ENCODE measurements around the gene TMEM132A.

TMEM132A gene

GRCh38 chr11:60951904-60952741, 27.9 kb downstream of the TMEM132A start, which contains the start of gene SLC15A3:
Gene SLC15A3 (minus strand): TSS chr11:60952176. CDS start chr11:60951551, 625 bp downstream.
- H3K4me3 Mint-ChIP-seq, result peak within 1 kb of the TSS; percentile 72 to 91
- peak within 1 kb of the TSS; percentile 73 to 86 for H3K27ac Mint-ChIP-seq
- DNase-seq (peak in 1 of 3 experiments; percentile 13), ATAC-seq (replicated peaks) (peak; percentile 73)
- H3K36me3 Mint-ChIP-seq (ENCODE audit: insufficient read depth), result peaks cover 10% of the 10 kb centered on the region
- no peaks in the 10 kb centered on the region for H3K9me3 Mint-ChIP-seq
- H3K4me1 Mint-ChIP-seq (ENCODE audit: low read depth in 2 of 2), result peaks cover 14 to 15% of the 10 kb centered on the region in 2 donors
- peaks cover 36 to 39% of the 10 kb centered on the region in 2 donors for H3K27me3 Mint-ChIP-seq

GRCh38 chr11:60952742-60953170, 28.5 kb downstream of the TMEM132A start:
- Mint-ChIP-seq H3K27ac (peak overlapping the region; percentile 70 to 86), H3K4me3 (peak overlapping the region; percentile 72 to 91), H3K4me1 (ENCODE audit: low read depth in 2 of 2) (peaks cover 14 to 15% of the 10 kb centered on the region in 2 donors), H3K27me3 (peaks cover 41 to 46% of the 10 kb centered on the region in 2 donors), H3K36me3 (ENCODE audit: insufficient read depth) (peaks cover 10% of the 10 kb centered on the region), H3K9me3 (no peaks in the 10 kb centered on the region)
- DNase-seq, result no peak
- ATAC-seq (replicated peaks), result no peak

GRCh38 chr11:60953781-60954180, 29.5 kb downstream of the TMEM132A start:
- Mint-ChIP-seq H3K9me3 (no peaks in the 10 kb centered on the region), H3K27me3 (peaks cover 42 to 48% of the 10 kb centered on the region in 2 donors), H3K4me3 (no peak overlapping the region), H3K4me1 (ENCODE audit: low read depth in 2 of 2) (peaks cover 14 to 15% of the 10 kb centered on the region in 2 donors), H3K36me3 (ENCODE audit: insufficient read depth) (peaks cover 10% of the 10 kb centered on the region), H3K27ac (no peak overlapping the region)
- ATAC-seq (replicated peaks) (no peak), DNase-seq (no peak)

- H3K27ac Mint-ChIP-seq, result no peak overlapping the region
- ATAC-seq (replicated peaks) (peak; percentile 15), DNase-seq (no peak)
- H3K27me3 Mint-ChIP-seq, result peaks cover 35 to 44% of the 10 kb centered on the region in 2 donors
- H3K36me3 Mint-ChIP-seq (ENCODE audit: insufficient read depth), result peaks cover 10% of the 10 kb centered on the region
- H3K4me3 Mint-ChIP-seq, result no peak overlapping the region
- peaks cover 14 to 15% of the 10 kb centered on the region in 2 donors for H3K4me1 Mint-ChIP-seq (ENCODE audit: low read depth in 2 of 2)
- H3K9me3 Mint-ChIP-seq, result no peaks in the 10 kb centered on the region
These were observed 30.2 kb downstream of the TMEM132A start for GRCh38 chr11:60954421-60954820.

GRCh38 chr11:60955571-60955970, 31.3 kb downstream of the TMEM132A start:
- peaks cover 45 to 56% of the 10 kb centered on the region in 2 donors for H3K27me3 Mint-ChIP-seq
- ATAC-seq (replicated peaks) (no peak), DNase-seq (no peak)
- H3K4me1 Mint-ChIP-seq (ENCODE audit: low read depth in 2 of 2), result peaks cover 14 to 15% of the 10 kb centered on the region in 2 donors
- H3K4me3 Mint-ChIP-seq, result no peak overlapping the region
- peaks cover 10% of the 10 kb centered on the region for H3K36me3 Mint-ChIP-seq (ENCODE audit: insufficient read depth)
- no peaks in the 10 kb centered on the region for H3K9me3 Mint-ChIP-seq
- no peak overlapping the region for H3K27ac Mint-ChIP-seq

GRCh38 chr11:60957188-60957587, 32.9 kb downstream of the TMEM132A start:
- Mint-ChIP-seq H3K36me3 (ENCODE audit: insufficient read depth) (peaks cover 5% of the 10 kb centered on the region), H3K4me3 (no peak overlapping the region), H3K9me3 (no peaks in the 10 kb centered on the region), H3K27ac (no peak overlapping the region), H3K27me3 (peaks cover 44 to 55% of the 10 kb centered on the region in 2 donors), H3K4me1 (ENCODE audit: low read depth in 2 of 2) (peaks cover 7 to 8% of the 10 kb centered on the region in 2 donors)
- DNase-seq, result no peak
- ATAC-seq (replicated peaks), result no peak

GRCh38 chr11:60959431-60959830, 35.2 kb downstream of the TMEM132A start:
- Mint-ChIP-seq H3K27me3 (peaks cover 30 to 35% of the 10 kb centered on the region in 2 donors), H3K36me3 (ENCODE audit: insufficient read depth) (no peaks in the 10 kb centered on the region), H3K9me3 (no peaks in the 10 kb centered on the region), H3K4me3 (no peak overlapping the region), H3K27ac (no peak overlapping the region), H3K4me1 (ENCODE audit: low read depth in 2 of 2) (no peaks in the 10 kb centered on the region)
- no peak for ATAC-seq (replicated peaks)
- no peak for DNase-seq

GRCh38 chr11:60960405-60960804, 36.1 kb downstream of the TMEM132A start:
- Mint-ChIP-seq H3K4me1 (ENCODE audit: low read depth in 2 of 2) (no peaks in the 10 kb centered on the region), H3K27ac (no peak overlapping the region), H3K4me3 (no peak overlapping the region), H3K36me3 (ENCODE audit: insufficient read depth) (no peaks in the 10 kb centered on the region), H3K9me3 (no peaks in the 10 kb centered on the region), H3K27me3 (peaks cover 30 to 35% of the 10 kb centered on the region in 2 donors)
- DNase-seq, result no peak
- ATAC-seq (replicated peaks), result no peak

GRCh38 chr11:60964801-60965200, 40.5 kb downstream of the TMEM132A start:
- peaks cover 2% of the 10 kb centered on the region for H3K36me3 Mint-ChIP-seq (ENCODE audit: insufficient read depth)
- no peaks in the 10 kb centered on the region for H3K9me3 Mint-ChIP-seq
- H3K4me3 Mint-ChIP-seq, result no peak overlapping the region
- DNase-seq, result no peak
- no peak for ATAC-seq (replicated peaks)
- no peaks in the 10 kb centered on the region for H3K4me1 Mint-ChIP-seq (ENCODE audit: low read depth in 2 of 2)
- H3K27ac Mint-ChIP-seq, result no peak overlapping the region
- H3K27me3 Mint-ChIP-seq, result peaks cover 16 to 18% of the 10 kb centered on the region in 2 donors

GRCh38 chr11:60966890-60967289, 42.6 kb downstream of the TMEM132A start:
- Mint-ChIP-seq H3K27ac (no peak overlapping the region), H3K9me3 (no peaks in the 10 kb centered on the region), H3K36me3 (ENCODE audit: insufficient read depth) (peaks cover 6% of the 10 kb centered on the region), H3K4me3 (no peak overlapping the region), H3K27me3 (peaks cover 5 to 6% of the 10 kb centered on the region in 2 donors), H3K4me1 (ENCODE audit: low read depth in 2 of 2) (peaks cover 14 to 16% of the 10 kb centered on the region in 2 donors)
- ATAC-seq (replicated peaks) (no peak), DNase-seq (no peak)

- peaks cover 7% of the 10 kb centered on the region for H3K36me3 Mint-ChIP-seq (ENCODE audit: insufficient read depth)
- H3K9me3 Mint-ChIP-seq, result no peaks in the 10 kb centered on the region
- no peak overlapping the region for H3K27ac Mint-ChIP-seq
- ATAC-seq (replicated peaks) (no peak), DNase-seq (no peak)
- H3K4me3 Mint-ChIP-seq, result no peak overlapping the region
- peaks cover 5 to 6% of the 10 kb centered on the region in 2 donors for H3K27me3 Mint-ChIP-seq
- H3K4me1 Mint-ChIP-seq (ENCODE audit: low read depth in 2 of 2), result peaks cover 17% of the 10 kb centered on the region in 2 donors
These were observed 44.0 kb downstream of the TMEM132A start for GRCh38 chr11:60968223-60968622.

GRCh38 chr11:60970369-60970774, 46.1 kb downstream of the TMEM132A start:
- Mint-ChIP-seq H3K9me3 (no peaks in the 10 kb centered on the region), H3K36me3 (ENCODE audit: insufficient read depth) (peaks cover 14% of the 10 kb centered on the region), H3K27me3 (peaks cover 5 to 6% of the 10 kb centered on the region in 2 donors), H3K4me3 (peak overlapping the region; percentile 89 to 95), H3K27ac (peak overlapping the region in 1 of 2 donors; percentile 93), H3K4me1 (ENCODE audit: low read depth in 2 of 2) (peaks cover 32 to 33% of the 10 kb centered on the region in 2 donors)
- DNase-seq (peak; percentile 75 to 82 (median 76)), ATAC-seq (replicated peaks) (peak; percentile 66)

- Mint-ChIP-seq H3K27me3 (peaks cover 5 to 6% of the 10 kb centered on the region in 2 donors), H3K27ac (peak overlapping the region; percentile 90 to 93), H3K4me3 (peak overlapping the region; percentile 89 to 95), H3K36me3 (ENCODE audit: insufficient read depth) (peaks cover 14% of the 10 kb centered on the region), H3K9me3 (no peaks in the 10 kb centered on the region), H3K4me1 (ENCODE audit: low read depth in 2 of 2) (peaks cover 32 to 33% of the 10 kb centered on the region in 2 donors)
- ATAC-seq (replicated peaks) (no peak), DNase-seq (no peak)
These were observed 46.6 kb downstream of the TMEM132A start for GRCh38 chr11:60970890-60971289.

GRCh38 chr11:60971520-60971919, 47.3 kb downstream of the TMEM132A start, which contains the start of gene CD6:
Gene CD6 (plus strand): TSS chr11:60971680. CDS start chr11:60971866, 186 bp downstream.
- peak; percentile 55 to 70 (median 57) for DNase-seq
- no peaks in the 10 kb centered on the region for H3K9me3 Mint-ChIP-seq
- H3K4me1 Mint-ChIP-seq (ENCODE audit: low read depth in 2 of 2), result peaks cover 37 to 39% of the 10 kb centered on the region in 2 donors
- H3K36me3 Mint-ChIP-seq (ENCODE audit: insufficient read depth), result peaks cover 15% of the 10 kb centered on the region
- H3K27me3 Mint-ChIP-seq, result peaks cover 0 to 6% of the 10 kb centered on the region in 2 donors
- ATAC-seq (replicated peaks), result peak; percentile 88
- peak within 1 kb of the TSS; percentile 89 to 95 for H3K4me3 Mint-ChIP-seq
- peak within 1 kb of the TSS; percentile 90 to 93 for H3K27ac Mint-ChIP-seq

Measured in effector memory CD8-positive, alpha-beta T cell (primary cell).